ENCODE results near the gene PHF2.

PHF2 gene

GRCh38 chr9:93652604-93653592 lies 76.5 kb downstream of the PHF2 start:
- DNase-seq (ENCODE audit: low spot score): no peak

GRCh38 chr9:93653760-93654159 lies 77.4 kb downstream of the PHF2 start:
- DNase-seq (ENCODE audit: low spot score): no peak

- no peak for DNase-seq (ENCODE audit: low spot score)
These were observed 78.1 kb downstream of the PHF2 start for GRCh38 chr9:93654351-93654961.

- DNase-seq (ENCODE audit: low spot score): no peak
These were observed 79.4 kb downstream of the PHF2 start for GRCh38 chr9:93655621-93656425.

GRCh38 chr9:93656426-93657239 lies 80.2 kb downstream of the PHF2 start:
- DNase-seq (ENCODE audit: low spot score): no peak

DNA sequence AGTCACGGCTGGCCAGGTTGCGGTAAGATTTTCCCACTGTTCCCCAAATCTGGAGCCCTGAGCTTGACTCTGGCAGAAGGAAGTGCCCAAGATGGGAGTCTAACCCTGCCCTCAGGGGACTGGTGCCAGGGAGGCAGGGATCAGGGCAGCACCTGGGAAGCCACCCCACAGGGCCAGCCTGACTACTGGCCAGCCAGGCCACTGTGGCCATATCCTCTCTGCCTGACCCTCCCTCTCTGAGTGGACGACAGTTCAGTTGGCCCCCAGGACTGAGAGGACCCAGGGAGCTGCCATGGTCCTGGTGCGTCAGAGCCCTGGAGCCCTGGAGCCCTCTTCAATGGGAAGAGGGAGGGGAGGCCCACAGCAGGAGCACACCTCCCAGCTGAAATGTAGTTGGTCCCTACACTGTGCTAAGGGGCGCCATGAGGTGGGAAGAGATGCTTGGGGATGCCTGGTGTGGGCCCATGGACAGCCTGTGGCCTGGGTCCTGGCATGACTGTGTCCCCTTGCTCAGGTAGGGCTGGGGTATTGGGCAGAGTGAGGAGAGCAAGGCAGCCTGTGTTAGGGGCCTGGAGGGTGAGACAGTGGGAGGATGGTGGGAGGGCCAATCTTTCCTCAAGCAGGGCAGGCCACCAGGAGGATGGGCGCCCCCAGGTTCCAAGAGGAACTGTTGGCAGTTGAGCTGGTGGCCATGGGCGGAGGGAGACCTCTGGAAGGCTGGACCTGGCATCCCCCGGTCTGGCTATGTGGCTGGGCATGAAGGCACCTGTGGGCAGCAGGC lies 81.1 kb downstream of the PHF2 start:
- DNase-seq (ENCODE audit: low spot score): no peak

GRCh38 chr9:93658184-93658925 lies 82.0 kb downstream of the PHF2 start:
- DNase-seq (ENCODE audit: low spot score): no peak

- DNase-seq (ENCODE audit: low spot score): no peak
These were observed 82.9 kb downstream of the PHF2 start for GRCh38 chr9:93659044-93659836.

DNA sequence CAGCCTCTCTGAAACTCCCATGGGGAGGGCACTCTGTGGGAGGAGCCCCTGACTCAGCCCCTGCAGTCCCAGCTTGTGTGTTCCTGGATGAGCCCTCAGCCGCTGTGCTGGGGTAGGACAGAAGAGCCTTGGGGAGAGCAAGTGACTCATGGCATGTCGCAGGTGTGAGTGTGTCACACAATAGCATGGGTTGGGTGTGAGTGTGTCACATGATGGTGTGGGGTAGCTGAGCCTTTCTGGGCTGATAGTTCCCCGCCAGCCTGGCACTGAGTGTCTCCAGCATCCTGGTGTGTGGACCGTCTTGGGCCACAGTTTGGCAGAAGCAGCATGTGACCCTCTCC lies 83.4 kb downstream of the PHF2 start:
- no peak for DNase-seq (ENCODE audit: low spot score)

- DNase-seq (ENCODE audit: low spot score): no peak
These were observed 84.1 kb downstream of the PHF2 start for GRCh38 chr9:93660352-93661046.

GRCh38 chr9:93661591-93661990 lies 85.2 kb downstream of the PHF2 start:
- DNase-seq (ENCODE audit: low spot score): no peak

GRCh38 chr9:93662016-93662638 lies 85.7 kb downstream of the PHF2 start:
- DNase-seq (ENCODE audit: low spot score): no peak

DNA sequence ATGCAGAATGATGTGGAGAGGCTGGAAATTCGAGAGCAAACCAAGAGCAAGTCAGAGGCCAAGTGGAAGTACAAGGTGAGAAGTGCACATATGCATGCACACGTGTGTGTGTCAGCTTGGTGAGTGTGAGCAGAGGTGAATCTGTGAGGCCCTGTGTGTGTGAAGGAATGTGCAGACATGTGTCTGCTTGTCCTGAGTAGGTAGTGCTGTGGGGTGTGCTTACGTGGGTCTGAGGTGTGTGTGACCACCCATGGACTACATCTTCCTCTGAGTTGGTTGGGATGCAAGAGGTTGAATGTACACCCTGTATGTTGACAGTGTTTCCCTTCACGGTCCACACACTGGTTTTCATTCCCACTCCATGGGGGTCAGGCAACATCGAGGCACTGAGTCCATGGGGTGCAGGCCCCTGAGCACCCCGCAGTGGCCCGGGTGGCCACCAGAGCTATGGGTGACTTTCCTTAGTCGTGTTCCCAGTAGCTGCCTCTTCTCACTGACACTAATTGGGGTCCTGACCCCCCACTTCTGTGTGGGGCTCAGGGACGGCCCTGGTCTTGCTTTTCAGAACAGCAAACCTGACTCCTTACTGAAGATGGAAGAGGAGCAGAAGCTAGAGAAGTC lies 86.7 kb downstream of the PHF2 start:
- no peak for DNase-seq (ENCODE audit: low spot score)

- DNase-seq (ENCODE audit: low spot score): no peak
These were observed 87.6 kb downstream of the PHF2 start for GRCh38 chr9:93663877-93664548.

GRCh38 chr9:93664549-93665120 lies 88.3 kb downstream of the PHF2 start:
- DNase-seq (ENCODE audit: low spot score): no peak

GRCh38 chr9:93665128-93665636 lies 88.8 kb downstream of the PHF2 start:
- DNase-seq (ENCODE audit: low spot score): no peak
